PC-3 (cell line): ENCODE measurements around the gene BMS1. TPM values are rescaled to one million over a fixed set of nuclear protein-coding genes. Genes with fewer than 3 reads are reported as not detected.

Experiments used
- ATAC-seq: fragments of 200-7000 bp; cut with Tn5 transposase; 2 replicates; pipeline ENCODE4 v1.9.1; 2020; ENCODE audit warnings: mild to moderate bottlenecking, moderate library complexity
- BruUV-seq: library from RNA; stranded (reverse); fragments of 400-500 nt; replicated peaks from 2 replicates; lab custom pipeline; 2021; lab: Mats Ljungman, UMichigan
- CTCF ChIA-PET: fragments of 300-600 bp; sonication (Branson Sonifier 250); formaldehyde crosslinking; loops from one replicate; lab custom pipeline; 2022; ENCODE audit warnings: antibody characterized with exemption; lab: Charles Lee
- POLR2A ChIA-PET: fragments of 300-600 bp; sonication (Branson Sonifier 250); formaldehyde crosslinking; loops from one replicate; lab custom pipeline; 2022; ENCODE audit warnings: antibody characterized with exemption; ENCODE audit not compliant: unreplicated experiment; lab: Charles Lee
- DNase-seq: peaks from one replicate; pipeline ENCODE4 v3.0.0-alpha.2; 2015
- H2AFZ ChIP-seq: fragments of 300-600 bp; sonication (generic); 2 replicates; pipeline ENCODE4 v1.6.0; 2016; ENCODE audit warnings: antibody characterized with exemption, low read length
- H3F3A ChIP-seq: fragments of 300-600 bp; sonication (generic); one replicate; pipeline ENCODE4 v1.6.0; 2017; ENCODE audit warnings: antibody characterized with exemption, low read length, control low read depth, mild to moderate bottlenecking; ENCODE audit not compliant: unreplicated experiment
- H3K27ac ChIP-seq: fragments of 300-600 bp; sonication (generic); 2 replicates; pipeline ENCODE4 v1.5.1; 2016; ENCODE audit warnings: mild to moderate bottlenecking, low read length
- H3K27me3 ChIP-seq: fragments of 300-600 bp; sonication (generic); 2 replicates; pipeline ENCODE4 v1.6.1; 2016; ENCODE audit warnings: low read length, mixed read lengths
- H3K36me3 ChIP-seq: fragments of 300-600 bp; sonication (generic); 2 replicates; pipeline ENCODE4 v1.6.1; 2016; ENCODE audit warnings: low read depth, mixed run types, low read length, mixed read lengths
- H3K4me1 ChIP-seq: fragments of 300-600 bp; sonication (generic); 2 replicates; pipeline ENCODE4 v1.5.1; 2016; ENCODE audit warnings: low read length; ENCODE audit not compliant: insufficient read depth
- H3K4me2 ChIP-seq: fragments of 300-600 bp; sonication (generic); 2 replicates; pipeline ENCODE4 v1.6.0; 2016; ENCODE audit warnings: low read length
- H3K4me3 ChIP-seq: fragments of 300-600 bp; sonication (generic); 2 replicates; pipeline ENCODE4 v1.5.1; 2016; ENCODE audit warnings: mild to moderate bottlenecking, low read length, mixed read lengths
- H3K79me2 ChIP-seq: fragments of 300-600 bp; sonication (generic); 2 replicates; pipeline ENCODE4 v1.6.1; 2017; ENCODE audit warnings: low read length, mixed read lengths
- H3K9ac ChIP-seq: fragments of 300-600 bp; sonication (generic); 2 replicates; pipeline ENCODE4 v1.6.0; 2016; ENCODE audit warnings: mild to moderate bottlenecking, low read length
- H3K9me2 ChIP-seq: fragments of 300-600 bp; sonication (generic); replicated peaks from 2 replicates; pipeline ENCODE4 v1.6.1; 2016; ENCODE audit warnings: mixed run types, low read length, mixed read lengths
- H3K9me3 ChIP-seq: fragments of 300-600 bp; sonication (generic); 2 replicates; pipeline ENCODE4 v1.6.1; 2016; ENCODE audit warnings: low read length, mixed read lengths
- H4K20me1 ChIP-seq: fragments of 300-600 bp; sonication (generic); 2 replicates; pipeline ENCODE4 v1.6.1; 2016; ENCODE audit warnings: low read length, mixed read lengths
- EZH2 ChIP-seq: fragments of 300-600 bp; sonication (generic); IDR thresholded peaks from one replicate; pipeline ENCODE4 v1.6.1; 2017; ENCODE audit warnings: antibody characterized with exemption, mild to moderate bottlenecking, low read length; ENCODE audit not compliant: unreplicated experiment
- EZH2phosphoT487 ChIP-seq: fragments of 300-600 bp; sonication (generic); IDR thresholded peaks from 2 replicates; pipeline ENCODE4 v1.6.1; 2018; ENCODE audit warnings: mild to moderate bottlenecking, antibody characterized with exemption, low read length, borderline replicate concordance
- intact Hi-C: fragments of 100-400 bp; cut with micrococcal nuclease; formaldehyde crosslinking; loops from 2 replicates; pipeline ENCODE4 v1.9.0; 2023
- total RNA-seq: library from RNA; depleted of rRNA; stranded (reverse); fragments of >200 nt; gene quantifications from 2 replicates; pipeline ENCODE4 v1.2.3, GENCODE V29; 2014
- TF ChIP-seq, protein P1 (sequence below): fragments of 300-600 bp; sonication (generic); conservative IDR thresholded peaks from 2 replicates; pipeline ENCODE4 v1.5.1; 2017; ENCODE audit warnings: antibody characterized with exemption, low read depth, mild to moderate bottlenecking, low read length

BMS1 gene
- total RNA-seq, 1 experiment from 2014 or later = 36.6 TPM

DNA sequence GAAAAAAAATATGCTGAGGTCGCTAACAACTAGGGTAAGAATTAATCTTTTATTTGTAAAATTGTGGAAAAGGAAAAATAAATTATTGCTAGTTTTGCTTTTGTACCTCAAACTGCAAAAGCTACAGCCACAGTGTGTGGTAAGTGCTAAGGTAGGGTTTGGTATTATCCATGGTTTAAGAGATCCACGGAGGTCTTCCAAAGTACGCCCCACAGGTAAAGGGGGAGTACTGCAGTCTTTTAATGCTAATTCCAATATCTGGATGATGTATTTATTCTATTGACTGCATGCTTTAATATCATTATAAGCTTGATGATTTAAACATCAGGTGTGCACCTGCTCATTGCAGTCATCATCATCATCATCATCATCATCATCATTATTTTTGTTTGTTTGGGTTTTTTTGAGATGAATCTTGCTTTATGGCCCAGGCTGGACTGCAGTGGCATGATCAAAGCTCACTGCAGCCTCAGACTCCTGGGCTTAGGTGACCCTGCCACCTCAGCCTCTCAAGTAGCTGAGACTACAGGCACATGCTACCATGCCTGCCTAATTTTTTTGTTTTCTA, 38.4 kb upstream of the BMS1 start:
- ATAC-seq (no peak; the same call in 1 of the 2 replicates), DNase-seq (peak; percentile 14)
- intact Hi-C loops = no loop called here
- Histone ChIP-seq H3K4me3 (no peak overlapping the region), H3F3A (no peaks in the 10 kb centered on the region), H3K36me3 (no peaks in the 10 kb centered on the region), H3K4me1 (no peaks in the 10 kb centered on the region), H3K9me2 (no peaks in the 10 kb centered on the region), H2AFZ (no peak overlapping the region), H3K79me2 (no peaks in the 10 kb centered on the region), H4K20me1 (no peaks in the 10 kb centered on the region), H3K27me3 (peaks cover 13% of the 10 kb centered on the region), H3K4me2 (no peak overlapping the region), H3K27ac (no peak overlapping the region), H3K9ac (no peak overlapping the region), H3K9me3 (peaks cover 5% of the 10 kb centered on the region; the same call in 1 of the 2 replicates)
- ChIA-PET POLR2A (no interaction called here), CTCF (no interaction called here)
- TF ChIP-seq, protein P1, sequence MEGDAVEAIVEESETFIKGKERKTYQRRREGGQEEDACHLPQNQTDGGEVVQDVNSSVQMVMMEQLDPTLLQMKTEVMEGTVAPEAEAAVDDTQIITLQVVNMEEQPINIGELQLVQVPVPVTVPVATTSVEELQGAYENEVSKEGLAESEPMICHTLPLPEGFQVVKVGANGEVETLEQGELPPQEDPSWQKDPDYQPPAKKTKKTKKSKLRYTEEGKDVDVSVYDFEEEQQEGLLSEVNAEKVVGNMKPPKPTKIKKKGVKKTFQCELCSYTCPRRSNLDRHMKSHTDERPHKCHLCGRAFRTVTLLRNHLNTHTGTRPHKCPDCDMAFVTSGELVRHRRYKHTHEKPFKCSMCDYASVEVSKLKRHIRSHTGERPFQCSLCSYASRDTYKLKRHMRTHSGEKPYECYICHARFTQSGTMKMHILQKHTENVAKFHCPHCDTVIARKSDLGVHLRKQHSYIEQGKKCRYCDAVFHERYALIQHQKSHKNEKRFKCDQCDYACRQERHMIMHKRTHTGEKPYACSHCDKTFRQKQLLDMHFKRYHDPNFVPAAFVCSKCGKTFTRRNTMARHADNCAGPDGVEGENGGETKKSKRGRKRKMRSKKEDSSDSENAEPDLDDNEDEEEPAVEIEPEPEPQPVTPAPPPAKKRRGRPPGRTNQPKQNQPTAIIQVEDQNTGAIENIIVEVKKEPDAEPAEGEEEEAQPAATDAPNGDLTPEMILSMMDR = peak; percentile 46
- TF ChIP-seq EZH2 = no peak
- no TSS peak for BruUV-seq

DNA sequence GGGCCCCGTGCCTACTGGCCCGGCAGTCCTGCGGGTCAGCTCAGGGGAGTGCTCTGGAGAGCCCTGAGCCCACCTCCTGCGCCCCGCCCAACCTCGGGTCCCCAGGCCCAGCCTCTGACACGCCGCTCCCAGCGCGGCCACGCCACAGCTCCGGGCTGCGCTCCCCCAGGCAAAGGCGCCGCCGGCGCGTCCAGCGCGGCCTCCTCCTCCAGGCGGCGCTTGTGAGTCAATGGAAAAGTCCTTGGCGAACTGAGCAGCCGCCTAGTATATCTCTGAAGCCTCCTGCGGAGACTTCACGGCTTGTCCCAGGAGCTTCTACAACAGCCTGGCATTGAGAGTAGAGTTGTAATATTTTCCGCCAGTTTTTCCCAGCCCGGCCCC, 29.5 kb upstream of the BMS1 start:
- H3K9me2 ChIP-seq = no peaks in the 10 kb centered on the region
- TF ChIP-seq, protein P1 = peak; percentile 89
- TF ChIP-seq EZH2phosphoT487 = no peak
- peak overlapping the region; percentile 76 for H2AFZ ChIP-seq
- no TSS peak for BruUV-seq
- peaks cover 12% of the 10 kb centered on the region for H3K4me1 ChIP-seq
- POLR2A ChIA-PET = no interaction called here
- DNase-seq (peak; percentile 89), ATAC-seq (peak; percentile 90)
- no peaks in the 10 kb centered on the region for H3K79me2 ChIP-seq
- H4K20me1 ChIP-seq = no peaks in the 10 kb centered on the region
- no peak overlapping the region for H3K9ac ChIP-seq
- peak overlapping the region; percentile 66 for H3K4me3 ChIP-seq
- H3K36me3 ChIP-seq = no peaks in the 10 kb centered on the region
- H3K27me3 ChIP-seq = peaks cover 51% of the 10 kb centered on the region
- H3F3A ChIP-seq = no peaks in the 10 kb centered on the region
- no peaks in the 10 kb centered on the region for H3K9me3 ChIP-seq
- no peak overlapping the region for H3K27ac ChIP-seq
- H3K4me2 ChIP-seq = peak overlapping the region; percentile 82
- CTCF ChIA-PET = interaction anchor here (1.2 kb wide), 1 partner anchor 30 kb away, joined by 6 read pairs; no protein-coding TSS in a partner anchor
- intact Hi-C loops = loop anchor here (1.0 to 10.0 kb wide), 4 partner anchors 30 to 352 kb away; partner anchors contain the start of gene ZNF33B

DNA sequence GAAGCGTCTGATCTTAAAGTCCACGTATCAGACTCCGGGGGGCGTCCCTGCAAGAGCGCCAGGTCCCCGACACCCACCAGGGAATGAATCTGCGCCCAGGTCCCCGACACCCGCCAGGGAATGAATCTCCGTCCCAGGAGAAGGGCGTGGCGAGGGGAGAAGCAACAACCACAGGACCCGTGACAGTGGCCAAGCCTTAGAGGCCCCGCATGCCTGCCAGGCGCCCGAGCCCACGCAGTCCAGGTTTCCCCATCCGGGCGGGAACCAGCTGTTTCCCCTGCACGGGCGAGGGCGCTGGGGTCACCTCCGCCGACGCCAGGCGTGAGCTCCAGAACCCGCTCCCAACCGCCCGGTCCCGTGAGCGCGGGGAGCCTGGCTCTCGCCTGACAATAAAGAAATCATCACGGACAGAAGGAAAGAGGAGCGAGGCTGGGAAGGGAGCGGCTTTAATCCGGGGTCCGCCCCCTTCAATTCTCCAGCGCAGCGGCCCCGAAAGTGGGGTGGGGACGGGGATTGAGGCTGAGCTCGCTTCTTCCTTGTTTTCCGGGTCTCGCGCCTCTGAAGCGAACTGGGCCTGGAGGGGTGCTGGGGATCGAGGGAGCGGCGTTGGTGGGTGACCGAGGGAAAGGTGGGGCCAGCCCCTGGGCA, 29.0 kb upstream of the BMS1 start:
- H3K4me1 ChIP-seq = peaks cover 12% of the 10 kb centered on the region
- peak overlapping the region; percentile 66 for H3K4me3 ChIP-seq
- peak overlapping the region; percentile 82 for H3K4me2 ChIP-seq
- no peaks in the 10 kb centered on the region for H3F3A ChIP-seq
- peak; percentile 89 for TF ChIP-seq EZH2
- TF ChIP-seq, protein P1 = no peak
- no peak; the same call in 1 of the 2 replicates for TF ChIP-seq EZH2phosphoT487
- H3K9me3 ChIP-seq = no peaks in the 10 kb centered on the region
- CTCF ChIA-PET = interaction anchor here (0.9 to 1.2 kb wide), 2 partner anchors 29 to 30 kb away, joined by 3 to 6 read pairs; partner anchors contain the start of gene BMS1
- H3K79me2 ChIP-seq = no peaks in the 10 kb centered on the region
- no peak overlapping the region for H3K27ac ChIP-seq
- peak; percentile 31 for ATAC-seq
- POLR2A ChIA-PET = no interaction called here
- no peak for DNase-seq
- H3K9me2 ChIP-seq = no peaks in the 10 kb centered on the region
- H2AFZ ChIP-seq = peak overlapping the region; percentile 76
- BruUV-seq = no TSS peak
- no peaks in the 10 kb centered on the region for H3K36me3 ChIP-seq
- peaks cover 48% of the 10 kb centered on the region for H3K27me3 ChIP-seq
- H4K20me1 ChIP-seq = no peaks in the 10 kb centered on the region
- no peak overlapping the region for H3K9ac ChIP-seq
- intact Hi-C loops = loop anchor here (1.0 to 10.0 kb wide), 4 partner anchors 30 to 352 kb away; partner anchors contain the start of gene ZNF33B
